Activated T-helper 1 cell treated with anti-CD3 and anti-CD28 coated beads, Interleukin-12 subunit alpha, Interleukin-12 subunit beta, Interleukin-2, Interleukin-4 antibody, amounts not matched to agents 30 ng/mL and 10 ng/mL and 1 ng/mL, durations not matched to agents 14 hours and 24 hours and 36 hours (primary cell): ENCODE measurements around the gene ADAM19. TPM values are rescaled to one million over a fixed set of nuclear protein-coding genes. Genes with fewer than 3 reads are reported as not detected.

Source experiments
- DNase-seq: peaks from one replicate; pipeline ENCODE4 v3.0.0; 2021; ENCODE audit warnings: low spot score
- H3K27ac Mint-ChIP-seq: one replicate; pipeline ENCODE4 v1.8.0; 2021; ENCODE audit warnings: mild to moderate bottlenecking, mixed read lengths
- H3K27me3 Mint-ChIP-seq: one replicate; pipeline ENCODE4 v1.8.0; 2022; ENCODE audit warnings: mild to moderate bottlenecking, moderate library complexity, mixed read lengths; ENCODE audit not compliant: insufficient read depth
- H3K36me3 Mint-ChIP-seq: one replicate; pipeline ENCODE4 v1.8.0; 2021; ENCODE audit warnings: low read depth, mixed read lengths
- H3K4me1 Mint-ChIP-seq: one replicate; pipeline ENCODE4 v1.8.0; 2021; ENCODE audit warnings: low read depth, mixed read lengths
- H3K4me3 Mint-ChIP-seq: one replicate; pipeline ENCODE4 v1.8.0; 2021; ENCODE audit warnings: mild to moderate bottlenecking, moderate library complexity, mixed read lengths
- H3K9me3 Mint-ChIP-seq: one replicate; pipeline ENCODE4 v1.8.0; 2021; ENCODE audit warnings: mixed read lengths
- intact Hi-C: fragments of 100-400 bp; cut with micrococcal nuclease; formaldehyde crosslinking; loops from one replicate; pipeline ENCODE4 v1.15.1; 2024
- total RNA-seq: library from RNA; stranded (reverse); gene quantifications from 2 replicates; pipeline ENCODE4 v1.2.3, GENCODE V29; 2022

Gene ADAM19
- total RNA-seq, 1 donor from 2014 or later = 341 TPM

DNA sequence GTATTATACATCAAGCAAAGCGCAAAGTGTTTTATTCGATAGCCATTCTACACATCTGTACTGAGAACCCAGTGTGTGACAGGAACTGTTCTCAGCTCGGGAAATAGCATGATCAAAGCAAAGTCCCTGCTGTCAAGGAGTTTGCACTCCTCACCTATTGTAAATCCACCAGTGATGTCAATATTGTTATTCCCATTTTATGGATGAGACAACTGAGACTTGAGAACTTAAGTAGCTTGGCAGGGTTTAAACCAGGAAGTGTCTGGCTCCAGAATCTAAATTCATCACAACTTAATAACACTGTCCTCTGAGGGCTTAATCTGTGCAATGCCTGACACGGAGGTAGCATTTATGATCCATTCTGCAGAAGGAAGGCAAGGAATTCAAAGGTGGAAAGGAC lies 50.7 kb downstream of the ADAM19 start:
- no peak overlapping the region for H3K4me3 Mint-ChIP-seq
- intact Hi-C loops = no loop called here
- no peak for DNase-seq
- peaks cover 68% of the 10 kb centered on the region for H3K36me3 Mint-ChIP-seq
- no peaks in the 10 kb centered on the region for H3K27me3 Mint-ChIP-seq
- H3K27ac Mint-ChIP-seq = no peak overlapping the region
- peaks cover 92% of the 10 kb centered on the region for H3K4me1 Mint-ChIP-seq
- H3K9me3 Mint-ChIP-seq = no peaks in the 10 kb centered on the region

GRCh38 chr5:157523976-157524375 lies 51.6 kb downstream of the ADAM19 start:
- H3K27ac Mint-ChIP-seq = peak overlapping the region; percentile 58
- intact Hi-C loops = loop anchor here (1.0 kb wide), 1 partner anchor 8 kb away; no protein-coding TSS in a partner anchor
- H3K9me3 Mint-ChIP-seq = no peaks in the 10 kb centered on the region
- H3K4me3 Mint-ChIP-seq = no peak overlapping the region
- H3K36me3 Mint-ChIP-seq = peaks cover 64% of the 10 kb centered on the region
- DNase-seq = no peak
- peaks cover 92% of the 10 kb centered on the region for H3K4me1 Mint-ChIP-seq
- no peaks in the 10 kb centered on the region for H3K27me3 Mint-ChIP-seq

- Mint-ChIP-seq H3K27ac (peak overlapping the region; percentile 73), H3K4me1 (peaks cover 87% of the 10 kb centered on the region), H3K4me3 (no peak overlapping the region), H3K9me3 (no peaks in the 10 kb centered on the region), H3K36me3 (peaks cover 60% of the 10 kb centered on the region), H3K27me3 (no peaks in the 10 kb centered on the region)
- no peak for DNase-seq
- intact Hi-C loops = no loop called here
These were observed 53.9 kb downstream of the ADAM19 start for GRCh38 chr5:157521704-157522029.

DNA sequence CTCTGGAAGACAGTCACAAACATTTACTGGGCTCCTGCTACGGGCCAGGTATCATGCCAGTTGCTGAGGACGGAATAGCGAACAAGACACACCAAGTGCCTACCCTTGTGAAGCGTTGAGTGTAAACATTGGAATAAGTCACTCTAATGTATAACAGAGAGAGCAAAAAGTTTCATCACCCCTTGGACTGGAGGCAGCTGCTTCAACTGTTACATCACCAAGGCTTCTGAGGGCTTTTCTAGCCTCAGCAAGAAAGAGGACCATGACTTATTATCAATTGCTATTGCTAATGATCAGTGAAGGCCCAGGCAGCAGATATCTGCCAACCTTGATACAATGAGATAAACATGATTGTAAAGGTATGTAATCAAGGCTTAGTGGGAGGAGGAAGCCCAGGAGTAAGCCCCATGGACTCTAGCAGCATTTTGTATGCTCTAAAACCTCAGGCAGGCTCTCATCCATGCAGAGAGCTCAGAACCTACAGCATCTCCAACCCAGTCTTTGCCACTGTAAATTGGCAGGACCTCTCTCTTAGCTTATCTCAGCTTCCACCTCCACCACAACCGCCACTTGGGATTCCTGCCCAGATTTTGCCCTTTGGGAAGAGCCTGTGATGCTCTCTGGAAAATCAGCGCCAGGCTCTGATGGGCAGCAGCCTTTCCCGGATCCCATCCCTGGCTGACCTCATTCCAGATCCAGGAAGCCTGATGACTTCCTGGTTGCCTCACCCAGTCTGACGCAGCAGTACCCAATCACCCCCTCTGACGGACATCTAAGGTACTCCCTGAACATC lies 54.5 kb downstream of the ADAM19 start:
- Mint-ChIP-seq H3K36me3 (peaks cover 63% of the 10 kb centered on the region), H3K4me1 (peaks cover 86% of the 10 kb centered on the region), H3K27ac (peak overlapping the region; percentile 73), H3K27me3 (no peaks in the 10 kb centered on the region), H3K9me3 (no peaks in the 10 kb centered on the region), H3K4me3 (no peak overlapping the region)
- intact Hi-C loops = loop anchor here (1.0 kb wide), 1 partner anchor 7 kb away; no protein-coding TSS in a partner anchor
- no peak for DNase-seq

DNA sequence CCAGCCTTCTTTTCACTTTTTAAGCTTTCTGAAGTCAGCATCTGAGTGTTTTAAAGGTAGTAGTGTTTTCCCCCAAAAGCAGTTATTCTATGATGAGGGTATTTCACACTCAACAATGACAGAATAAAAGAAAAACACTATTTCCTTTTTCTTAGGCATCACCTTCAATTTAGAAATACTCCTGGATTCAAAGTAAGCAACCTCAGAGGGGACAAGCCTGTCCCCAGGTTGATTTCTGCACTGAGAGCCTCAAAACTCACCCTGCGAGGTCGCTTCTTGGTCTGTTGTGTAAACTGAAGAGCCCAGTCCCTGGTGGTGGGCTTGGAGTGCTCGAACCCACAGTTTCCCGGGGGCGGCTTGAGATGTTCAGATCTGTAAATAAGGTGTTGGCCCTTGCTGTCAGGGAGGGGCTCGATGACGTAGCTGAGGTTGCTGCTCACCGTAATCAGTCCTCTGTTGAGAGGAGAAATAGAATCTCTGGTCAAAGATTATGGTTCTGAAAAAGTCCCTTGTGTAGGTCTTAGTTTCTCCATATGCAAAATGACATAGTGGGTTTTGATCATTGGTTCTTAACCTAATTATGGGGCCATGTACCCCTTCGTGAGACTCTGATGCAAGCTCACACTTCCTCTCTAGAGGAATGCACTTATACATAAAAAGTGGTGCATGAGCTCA lies 55.9 kb downstream of the ADAM19 start:
- peaks cover 65% of the 10 kb centered on the region for H3K36me3 Mint-ChIP-seq
- intact Hi-C loops = loop anchor here (1.0 kb wide), 2 partner anchors 9 to 19 kb away; no protein-coding TSS in a partner anchor
- no peaks in the 10 kb centered on the region for H3K27me3 Mint-ChIP-seq
- no peak overlapping the region for H3K4me3 Mint-ChIP-seq
- peak overlapping the region; percentile 23 for H3K27ac Mint-ChIP-seq
- DNase-seq = no peak
- peaks cover 84% of the 10 kb centered on the region for H3K4me1 Mint-ChIP-seq
- no peaks in the 10 kb centered on the region for H3K9me3 Mint-ChIP-seq

DNA sequence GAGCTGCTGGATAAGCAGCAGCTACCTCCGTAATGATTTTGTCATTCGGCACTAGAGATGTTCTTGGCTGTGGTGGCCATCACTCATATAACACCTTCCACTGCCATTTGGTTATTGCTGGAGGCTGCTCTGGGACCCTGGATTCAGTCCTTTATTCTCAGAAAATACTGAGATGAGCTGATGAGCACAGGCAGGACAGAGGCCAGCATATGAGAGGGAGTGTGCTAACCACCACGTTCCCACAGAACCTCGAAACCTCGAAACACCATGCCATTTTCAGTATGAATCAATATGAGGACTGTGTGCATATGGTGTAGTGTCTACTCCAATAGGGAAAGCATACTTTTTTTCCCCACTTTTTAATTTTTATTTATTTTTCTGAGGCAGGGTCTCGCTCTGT lies 56.6 kb downstream of the ADAM19 start:
- peak; percentile 28 for DNase-seq
- intact Hi-C loops = loop anchor here (1.0 kb wide), 1 partner anchor 19 kb away; no protein-coding TSS in a partner anchor
- no peak overlapping the region for H3K4me3 Mint-ChIP-seq
- peaks cover 69% of the 10 kb centered on the region for H3K36me3 Mint-ChIP-seq
- no peaks in the 10 kb centered on the region for H3K9me3 Mint-ChIP-seq
- no peaks in the 10 kb centered on the region for H3K27me3 Mint-ChIP-seq
- H3K4me1 Mint-ChIP-seq = peaks cover 83% of the 10 kb centered on the region
- H3K27ac Mint-ChIP-seq = peak overlapping the region; percentile 52

- Mint-ChIP-seq H3K27ac (peak overlapping the region; percentile 57), H3K36me3 (peaks cover 79% of the 10 kb centered on the region), H3K4me3 (no peak overlapping the region), H3K4me1 (peaks cover 86% of the 10 kb centered on the region), H3K27me3 (no peaks in the 10 kb centered on the region), H3K9me3 (no peaks in the 10 kb centered on the region)
- no peak for DNase-seq
- intact Hi-C loops = no loop called here
These were observed 58.8 kb downstream of the ADAM19 start for GRCh38 chr5:157516626-157517325.

GRCh38 chr5:157516006-157516405 lies 59.6 kb downstream of the ADAM19 start:
- intact Hi-C loops = no loop called here
- DNase-seq = no peak
- H3K27me3 Mint-ChIP-seq = no peaks in the 10 kb centered on the region
- H3K36me3 Mint-ChIP-seq = peaks cover 80% of the 10 kb centered on the region
- H3K4me1 Mint-ChIP-seq = peaks cover 81% of the 10 kb centered on the region
- peak overlapping the region; percentile 68 for H3K27ac Mint-ChIP-seq
- no peak overlapping the region for H3K4me3 Mint-ChIP-seq
- no peaks in the 10 kb centered on the region for H3K9me3 Mint-ChIP-seq

GRCh38 chr5:157514974-157515373 lies 60.6 kb downstream of the ADAM19 start:
- Mint-ChIP-seq H3K9me3 (no peaks in the 10 kb centered on the region), H3K36me3 (peaks cover 79% of the 10 kb centered on the region), H3K27ac (peak overlapping the region; percentile 68), H3K4me3 (no peak overlapping the region), H3K27me3 (no peaks in the 10 kb centered on the region), H3K4me1 (peaks cover 76% of the 10 kb centered on the region)
- DNase-seq = no peak
- intact Hi-C loops = no loop called here

GRCh38 chr5:157513182-157513581 lies 62.4 kb downstream of the ADAM19 start:
- no peaks in the 10 kb centered on the region for H3K9me3 Mint-ChIP-seq
- peaks cover 71% of the 10 kb centered on the region for H3K4me1 Mint-ChIP-seq
- H3K36me3 Mint-ChIP-seq = peaks cover 81% of the 10 kb centered on the region
- DNase-seq = no peak
- H3K4me3 Mint-ChIP-seq = no peak overlapping the region
- H3K27ac Mint-ChIP-seq = peak overlapping the region; percentile 73
- intact Hi-C loops = no loop called here
- no peaks in the 10 kb centered on the region for H3K27me3 Mint-ChIP-seq

DNA sequence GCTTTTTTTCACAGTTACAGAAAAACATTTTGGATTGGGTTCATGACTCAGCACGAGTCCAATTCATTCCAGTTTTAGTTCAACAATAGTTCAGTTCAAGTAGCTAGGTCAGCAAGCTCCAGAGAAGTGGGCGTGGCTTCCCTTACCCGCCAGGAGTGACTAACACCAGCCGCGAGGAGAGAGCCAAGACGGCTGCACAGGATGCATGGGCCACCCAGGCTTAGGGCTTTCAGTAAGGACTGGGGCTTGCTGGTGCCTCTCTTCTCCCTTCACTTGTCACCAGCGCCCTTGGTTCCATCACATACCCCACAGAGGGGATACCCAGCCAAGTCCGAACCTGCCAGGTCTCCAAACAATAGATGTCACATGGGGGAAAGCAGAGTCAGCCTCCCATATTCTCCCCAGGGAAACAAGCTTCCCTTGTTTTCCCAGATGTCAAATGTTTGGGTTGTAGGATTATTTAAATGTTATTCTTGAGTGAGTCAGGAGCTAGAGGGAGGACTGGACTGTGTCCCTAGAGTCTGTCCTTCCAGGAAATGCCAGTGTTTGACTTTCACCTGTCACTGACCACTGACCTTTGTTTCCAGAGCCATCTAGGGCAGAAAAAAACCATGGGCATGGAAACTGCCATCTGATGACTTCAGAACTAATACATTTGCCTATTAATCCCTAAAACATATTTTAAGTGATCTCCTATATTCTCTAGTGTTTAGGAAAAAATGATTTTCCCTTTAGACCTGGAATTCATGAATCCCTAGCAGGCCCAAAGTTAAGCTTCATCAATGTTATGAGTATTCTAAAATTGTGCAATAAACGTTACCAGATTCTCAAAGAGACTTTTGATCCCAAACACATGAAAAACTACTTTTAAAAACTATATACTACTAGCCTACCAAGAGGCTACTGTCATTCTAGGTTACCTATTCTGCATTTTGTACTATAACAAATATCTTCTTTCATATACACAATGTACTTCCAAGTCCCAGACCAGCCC lies 63.6 kb downstream of the ADAM19 start:
- Mint-ChIP-seq H3K27me3 (no peaks in the 10 kb centered on the region), H3K4me3 (no peak overlapping the region), H3K9me3 (no peaks in the 10 kb centered on the region), H3K36me3 (peaks cover 80% of the 10 kb centered on the region), H3K4me1 (peaks cover 72% of the 10 kb centered on the region), H3K27ac (peak overlapping the region; percentile 56)
- intact Hi-C loops = no loop called here
- no peak for DNase-seq

DNA sequence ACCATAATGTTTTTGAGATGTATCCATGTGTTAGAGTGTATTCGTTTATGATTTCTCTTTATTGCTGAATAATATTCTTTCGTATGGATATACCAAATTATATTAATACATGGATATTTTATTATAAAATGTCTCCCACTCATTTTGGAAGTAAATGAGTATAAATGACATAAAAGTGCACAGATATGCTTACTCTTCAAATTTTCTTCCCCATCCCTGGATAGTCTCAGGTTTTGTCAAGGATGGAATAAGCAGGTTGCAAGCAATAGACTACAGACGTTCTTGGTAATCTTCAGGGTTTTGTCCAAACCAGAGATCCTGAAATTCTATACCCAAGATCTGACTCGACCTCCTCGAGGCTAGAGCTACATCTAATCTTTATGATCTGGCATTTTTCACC lies 64.9 kb downstream of the ADAM19 start:
- Mint-ChIP-seq H3K27me3 (no peaks in the 10 kb centered on the region), H3K9me3 (no peaks in the 10 kb centered on the region), H3K27ac (peak overlapping the region; percentile 18), H3K4me1 (peaks cover 73% of the 10 kb centered on the region), H3K36me3 (peaks cover 79% of the 10 kb centered on the region), H3K4me3 (no peak overlapping the region)
- intact Hi-C loops = no loop called here
- no peak for DNase-seq
